GM18505 (cell line): ENCODE data around the gene PFKFB1.

Source experiments
- ATAC-seq: cut with Tn5 transposase; IDR thresholded peaks from one replicate; pipeline ENCODE4 v1.9.1; 2021; ENCODE audit not compliant: unreplicated experiment
- POLR2A ChIP-seq: IDR thresholded peaks from 4 replicates; pipeline ENCODE4 v1.6.1; 2011; ENCODE audit warnings: borderline replicate concordance; ENCODE audit not compliant: insufficient read depth, insufficient read length; ENCODE audit errors: extremely low read depth

Gene PFKFB1

DNA sequence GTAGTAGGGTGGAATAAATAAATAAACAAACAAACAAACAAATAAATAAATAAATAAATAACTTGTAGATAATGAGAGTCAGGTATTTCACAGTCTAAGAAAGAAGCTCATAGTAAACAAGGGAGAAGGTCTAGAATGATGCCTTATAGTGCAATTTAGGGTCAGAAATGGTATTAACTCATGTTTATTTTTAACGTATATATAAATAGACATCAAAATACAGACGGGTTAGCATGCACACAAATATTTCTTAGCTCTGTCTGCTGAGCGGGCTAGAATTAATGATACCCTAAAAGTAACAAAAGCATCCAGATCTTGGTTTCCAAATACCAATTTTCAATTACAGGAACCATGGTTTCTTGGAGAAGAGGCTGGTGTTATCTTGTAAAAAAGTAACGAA, 16.6 kb downstream of the PFKFB1 start:
- no peak for ATAC-seq
- no peak for TF ChIP-seq POLR2A

DNA sequence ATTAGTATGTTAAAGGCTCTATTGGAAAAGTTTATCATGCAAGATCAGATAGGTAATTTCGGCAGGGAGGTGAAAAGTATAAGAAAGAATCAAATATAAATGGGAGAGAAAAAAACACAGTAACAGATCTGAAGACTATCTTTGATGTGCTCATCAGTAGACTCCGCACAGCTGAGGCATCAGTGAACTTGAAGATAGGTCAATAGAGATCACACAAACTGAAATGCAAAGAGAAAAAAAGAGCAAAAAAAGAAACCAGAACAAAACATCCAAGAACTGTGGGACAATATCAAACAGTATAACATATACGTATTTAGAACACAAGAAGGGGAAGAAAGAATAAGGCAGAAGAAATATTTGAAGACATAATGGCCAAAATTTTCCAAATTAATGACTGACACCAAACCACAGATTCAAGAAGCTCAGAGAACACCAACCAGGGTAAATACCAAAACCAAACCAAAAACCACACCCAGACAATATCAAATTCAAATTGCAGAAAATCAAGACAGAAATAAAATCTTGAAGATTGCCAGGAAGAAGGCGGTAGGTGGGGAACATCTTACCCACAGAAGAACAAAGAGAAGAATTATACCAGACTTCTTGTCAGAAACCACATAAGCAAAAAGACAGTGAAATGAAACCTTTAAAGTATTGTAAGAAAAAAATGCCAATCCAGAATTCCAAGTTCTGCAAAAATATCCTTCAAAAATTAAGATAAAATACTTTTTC, 29.1 kb downstream of the PFKFB1 start:
- no peak for ATAC-seq
- no peak for TF ChIP-seq POLR2A

DNA sequence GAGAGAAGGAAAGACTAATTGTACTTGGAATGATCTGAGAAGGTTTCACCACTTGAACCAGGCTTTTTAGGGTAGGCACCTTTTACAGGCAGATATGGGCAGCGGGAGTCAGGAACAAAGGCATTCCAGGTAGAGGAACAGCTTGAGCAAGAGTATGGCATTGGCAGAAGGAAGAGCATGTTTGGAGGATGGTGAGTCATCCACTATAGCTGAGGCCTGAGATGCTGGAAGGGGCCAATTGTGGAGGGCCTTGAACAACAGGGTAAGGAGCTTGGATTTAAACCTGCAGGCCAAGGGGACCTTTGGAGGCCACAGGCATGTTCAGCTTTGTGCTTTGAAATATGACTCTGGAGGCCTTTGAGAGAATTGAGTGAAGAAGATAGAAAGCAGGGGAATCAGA, 32.2 kb downstream of the PFKFB1 start:
- no peak for ATAC-seq
- TF ChIP-seq POLR2A = no peak

DNA sequence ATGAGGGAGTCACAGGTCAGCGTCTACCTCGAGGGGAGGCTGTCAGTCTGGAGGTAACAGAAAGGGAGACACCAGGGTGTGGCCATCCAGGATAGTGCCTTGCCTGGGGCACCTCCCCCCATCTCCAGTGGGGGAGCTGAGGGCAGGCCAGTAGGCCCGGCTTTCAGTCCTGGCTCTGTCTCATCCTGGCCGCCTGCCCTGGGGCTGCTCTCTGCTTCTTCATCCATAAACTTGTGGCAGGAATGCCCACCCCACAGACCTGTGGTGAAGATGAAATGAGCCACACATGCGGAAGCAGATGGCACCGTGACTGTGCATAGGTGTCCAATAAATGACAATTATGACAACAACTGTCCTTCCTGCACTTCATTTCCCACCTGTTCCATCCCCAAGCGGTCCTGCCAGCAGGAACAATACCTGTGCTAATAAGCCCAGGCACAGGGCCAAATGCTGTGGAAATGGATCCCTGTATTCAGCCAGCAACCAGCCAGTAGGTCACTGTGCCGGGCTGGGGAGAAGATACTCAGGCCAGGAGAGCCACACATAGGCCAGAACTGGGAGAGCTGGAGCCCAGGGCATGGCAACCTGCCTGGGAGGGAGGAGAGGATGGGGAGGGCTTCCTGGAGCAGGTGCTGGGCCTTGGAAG, 43.1 kb downstream of the PFKFB1 start:
- no peak for TF ChIP-seq POLR2A
- no peak for ATAC-seq

DNA sequence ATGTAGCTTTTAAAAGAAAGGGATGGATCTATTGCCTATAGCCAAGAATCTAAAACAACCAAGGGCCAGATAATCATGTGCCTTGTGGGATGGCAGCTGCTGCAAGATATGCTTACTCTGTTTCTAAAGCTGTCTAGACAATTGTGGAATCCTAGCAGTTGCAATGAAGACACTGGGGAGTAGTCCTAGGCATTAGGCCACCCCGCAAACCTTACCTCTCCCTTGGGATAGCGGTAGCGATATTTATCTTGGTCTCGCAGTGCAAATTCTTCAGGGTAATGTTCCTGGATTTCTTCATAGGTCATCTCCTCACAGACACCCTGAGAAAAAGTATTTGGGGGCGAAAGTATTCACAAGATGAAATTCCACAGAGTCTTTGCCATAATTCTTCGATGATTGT, 48.8 kb downstream of the PFKFB1 start:
- no peak for TF ChIP-seq POLR2A
- ATAC-seq = no peak

DNA sequence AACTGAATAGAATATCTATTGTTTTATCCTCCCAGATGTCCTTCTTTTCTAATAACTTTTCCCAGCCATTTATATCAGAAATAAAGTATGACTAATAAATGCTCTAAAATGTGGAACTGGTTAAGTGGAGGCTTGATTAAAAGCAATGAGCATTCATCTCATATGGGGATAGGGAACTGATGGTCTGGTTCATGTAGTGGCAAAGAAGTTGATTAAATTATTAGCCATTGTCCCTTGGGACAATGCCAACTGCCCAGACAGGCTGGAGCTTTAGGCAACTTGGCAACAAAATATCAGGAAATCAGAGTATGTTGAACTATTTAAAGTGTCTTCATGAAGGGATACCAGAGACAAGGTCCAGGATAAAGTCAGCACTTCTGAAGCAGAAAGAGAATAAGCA, 49.2 kb downstream of the PFKFB1 start:
- TF ChIP-seq POLR2A = no peak
- no peak for ATAC-seq

DNA sequence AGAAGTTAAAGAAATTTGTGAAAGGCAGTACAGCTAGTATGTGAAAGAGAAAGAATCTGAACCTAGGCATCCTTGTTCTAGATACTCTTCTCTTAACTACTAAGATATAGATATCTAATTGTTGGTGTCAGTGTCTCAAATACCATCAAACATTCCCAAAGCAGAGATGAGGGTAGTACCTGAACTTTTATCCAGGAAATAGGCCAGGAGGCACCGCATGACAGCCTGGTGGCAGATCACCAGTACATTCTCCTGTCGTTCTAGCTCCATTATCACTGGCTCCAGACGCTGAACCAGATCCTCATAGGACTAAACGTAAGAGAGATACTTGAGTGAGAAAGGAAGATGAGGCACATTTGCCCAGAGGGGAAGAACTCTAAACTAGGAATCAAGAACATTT, 56.6 kb downstream of the PFKFB1 start:
- ATAC-seq = no peak
- no peak for TF ChIP-seq POLR2A

DNA sequence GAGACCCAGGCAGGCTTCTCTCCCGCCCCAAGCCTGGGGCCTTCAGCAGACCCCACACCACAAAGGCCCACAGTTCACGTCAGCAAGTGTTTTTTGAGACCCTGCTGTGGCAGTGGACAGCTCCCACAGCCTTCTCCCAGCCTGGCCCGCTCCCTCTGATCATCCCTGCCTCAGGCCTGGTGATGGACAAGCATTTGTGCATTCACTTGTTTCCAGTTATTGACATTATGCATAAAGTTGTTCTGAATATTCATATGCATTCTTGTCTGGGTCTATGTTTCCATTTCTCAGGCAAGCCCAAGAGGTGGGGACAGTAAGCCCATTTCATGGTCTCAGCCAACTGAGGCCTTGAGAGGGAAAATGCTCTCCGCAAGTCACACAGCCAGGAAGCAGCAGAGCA, 58.7 kb downstream of the PFKFB1 start:
- no peak for ATAC-seq
- TF ChIP-seq POLR2A = no peak

DNA sequence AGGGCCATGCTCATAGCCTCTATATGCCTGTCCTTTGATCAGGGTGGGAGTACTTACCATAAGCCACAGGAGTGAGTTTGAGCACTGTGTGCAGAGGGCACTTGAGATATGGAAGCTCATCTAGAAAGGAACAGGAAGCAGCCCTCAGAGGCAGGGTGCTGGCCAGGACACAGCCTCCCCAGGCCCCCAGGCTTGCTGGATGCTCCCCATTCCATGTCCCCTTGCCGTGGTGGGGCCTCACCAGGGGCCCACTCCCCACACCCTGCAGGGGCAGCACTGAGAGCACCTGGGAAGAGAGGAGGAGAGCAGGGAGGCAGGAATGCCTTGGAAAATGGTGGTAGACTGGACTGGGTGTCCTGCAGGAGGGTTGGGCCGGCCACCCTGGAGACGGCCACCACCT, 59.1 kb downstream of the PFKFB1 start:
- ATAC-seq = no peak
- TF ChIP-seq POLR2A = no peak

DNA sequence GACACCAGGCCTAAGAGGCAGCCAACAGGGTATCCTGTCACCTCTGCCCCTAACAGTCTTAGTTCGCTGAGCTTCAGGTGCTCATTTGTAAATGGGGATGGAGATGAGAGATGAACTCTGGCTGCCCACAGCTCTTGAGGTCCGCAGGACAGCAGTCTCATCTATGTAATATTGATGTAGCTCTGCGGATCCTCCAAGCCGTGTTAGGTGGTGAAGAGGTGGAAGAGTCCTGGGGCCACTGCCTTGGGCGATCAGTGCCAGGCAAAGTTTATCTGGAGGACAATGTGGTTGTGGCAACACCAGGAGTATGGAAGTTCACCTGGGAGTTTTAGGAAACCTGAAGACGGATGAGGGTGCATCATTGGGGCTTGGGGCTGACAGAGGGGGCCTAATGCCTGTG, 59.9 kb downstream of the PFKFB1 start:
- ATAC-seq = no peak
- no peak for TF ChIP-seq POLR2A

DNA sequence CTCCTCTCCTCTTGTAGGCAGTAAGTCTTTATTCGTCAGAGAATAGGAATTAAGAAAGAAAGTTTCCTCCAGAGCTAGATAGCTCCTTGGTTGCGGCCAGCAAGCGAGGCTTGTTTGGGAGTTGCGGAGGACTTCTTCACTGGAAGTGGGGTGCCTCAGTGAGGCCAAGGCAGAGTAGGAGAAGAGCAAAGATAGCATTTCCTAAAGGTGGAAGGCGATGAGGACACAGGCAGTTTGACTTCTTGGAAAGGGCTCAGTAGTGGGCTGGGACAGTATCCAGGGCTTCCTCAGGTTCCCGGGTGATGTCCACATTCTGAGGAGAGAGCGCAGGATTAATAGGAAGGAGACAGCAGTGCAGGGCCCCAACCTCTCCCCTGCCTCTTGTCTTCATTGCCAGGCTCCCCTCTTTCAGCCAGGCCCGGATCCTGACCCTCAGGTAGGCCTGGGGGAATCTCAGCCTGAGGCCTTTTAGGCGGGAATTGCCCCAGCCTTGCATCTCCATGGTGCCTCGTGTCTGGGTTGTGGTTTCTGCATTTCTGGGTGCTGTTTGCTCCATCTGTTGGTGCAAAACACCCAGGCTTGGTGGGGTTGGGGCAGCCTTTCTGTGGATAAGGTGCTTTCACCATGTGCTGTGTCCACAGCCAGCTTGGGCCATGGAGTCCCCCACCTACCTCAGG, 60.7 kb downstream of the PFKFB1 start:
- no peak for ATAC-seq

DNA sequence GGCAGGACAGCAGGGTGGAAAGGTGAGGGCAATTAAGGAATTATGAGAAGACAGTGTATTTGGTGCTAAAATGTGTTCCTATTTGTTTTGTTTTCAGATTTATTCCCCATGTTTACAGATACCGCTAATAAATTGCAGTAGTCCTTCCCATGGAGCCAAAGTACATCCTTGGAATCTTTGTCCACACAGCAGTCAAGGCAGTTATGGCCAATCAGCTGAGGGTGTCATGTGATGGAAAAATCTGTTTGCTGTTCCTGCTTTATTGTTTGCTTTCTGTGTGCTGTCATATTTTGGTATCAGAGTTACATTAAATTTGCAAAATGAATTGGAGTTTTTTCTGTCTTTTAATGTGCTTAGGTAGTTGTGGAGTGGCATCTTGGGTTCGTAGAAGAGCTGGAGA, 62.9 kb downstream of the PFKFB1 start:
- TF ChIP-seq POLR2A = no peak
- no peak for ATAC-seq

More for the DNA sequence above, 60.7 kb downstream of the PFKFB1 start:
- TF ChIP-seq POLR2A = no peak

DNA sequence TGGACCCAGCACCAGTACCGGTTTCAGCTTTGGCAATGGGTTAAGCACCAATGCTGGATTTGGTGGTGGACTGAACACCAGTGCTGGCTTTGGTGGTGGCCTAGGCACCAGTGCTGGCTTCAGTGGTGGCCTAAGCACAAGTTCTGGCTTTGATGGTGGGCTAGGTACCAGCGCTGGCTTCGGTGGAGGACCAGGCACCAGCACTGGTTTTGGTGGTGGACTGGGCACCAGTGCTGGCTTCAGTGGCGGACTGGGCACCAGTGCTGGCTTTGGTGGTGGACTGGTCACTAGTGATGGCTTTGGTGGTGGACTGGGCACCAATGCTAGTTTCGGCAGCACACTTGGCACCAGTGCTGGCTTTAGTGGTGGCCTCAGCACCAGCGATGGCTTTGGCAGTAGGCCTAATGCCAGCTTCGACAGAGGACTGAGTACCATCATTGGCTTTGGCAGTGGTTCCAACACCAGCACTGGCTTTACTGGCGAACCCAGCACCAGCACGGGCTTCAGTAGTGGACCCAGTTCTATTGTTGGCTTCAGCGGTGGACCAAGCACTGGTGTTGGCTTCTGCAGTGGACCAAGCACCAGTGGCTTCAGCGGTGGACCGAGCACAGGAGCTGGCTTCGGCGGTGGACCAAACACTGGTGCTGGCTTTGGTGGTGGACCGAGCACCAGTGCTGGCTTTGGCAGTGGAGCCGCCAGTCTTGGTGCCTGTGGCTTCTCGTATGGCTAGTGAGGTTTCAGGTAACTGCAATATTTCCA, 63.5 kb downstream of the PFKFB1 start:
- ATAC-seq = no peak
- no peak for TF ChIP-seq POLR2A
